ENCODE results near the gene GAGE12H.
"Not testable (repeated sequence)": the region's sequence is repeated elsewhere in the genome, so short reads cannot be mapped to it uniquely, and the experiment has no call there.

GAGE12H gene

GRCh38 chrX:49579649-49580048 lies at the start of gene GAGE12H:
Gene GAGE12H (plus strand): TSS chrX:49579949. CDS start chrX:49581104, 1,155 bp downstream.
- DNase-seq = not testable (repeated sequence)

GRCh38 chrX:49531877-49532276 lies 47.9 kb upstream of the GAGE12H start, which contains the start of gene GAGE12C:
Gene GAGE12C (plus strand): TSS chrX:49532177. CDS start chrX:49533332, 1,155 bp downstream.
- not testable (repeated sequence) for DNase-seq

GRCh38 chrX:49541433-49541832 lies 38.3 kb upstream of the GAGE12H start, which contains the start of gene GAGE12D:
Gene GAGE12D (plus strand): TSS chrX:49541733. CDS start chrX:49542888, 1,155 bp downstream.
- not testable (repeated sequence) for DNase-seq

- not testable (repeated sequence) for DNase-seq
These were observed 28.8 kb upstream of the GAGE12H start, which contains the start of gene GAGE12E for GRCh38 chrX:49550989-49551388. Gene GAGE12E (plus strand): TSS chrX:49551289. CDS start chrX:49552444, 1,155 bp downstream.

- DNase-seq = not testable (repeated sequence)
These were observed 19.2 kb upstream of the GAGE12H start, which contains the start of gene GAGE12F for GRCh38 chrX:49560542-49560941. Gene GAGE12F (plus strand): TSS chrX:49560842. CDS start chrX:49561997, 1,155 bp downstream.

- DNase-seq = not testable (repeated sequence)
These were observed 11.0 kb upstream of the GAGE12H start for GRCh38 chrX:49568728-49569127.

- not testable (repeated sequence) for DNase-seq
These were observed 10.6 kb upstream of the GAGE12H start for GRCh38 chrX:49569152-49569551.

- not testable (repeated sequence) for DNase-seq
These were observed 9.6 kb upstream of the GAGE12H start, which contains the start of gene GAGE12G for GRCh38 chrX:49570100-49570499. Gene GAGE12G (plus strand): TSS chrX:49570400. CDS start chrX:49571555, 1,155 bp downstream.

GRCh38 chrX:49589196-49589595 lies 9.4 kb downstream of the GAGE12H start, which contains the start of gene GAGE2A:
Gene GAGE2A (plus strand): TSS chrX:49589496. CDS start chrX:49590651, 1,155 bp downstream.
- not testable (repeated sequence) for DNase-seq

GRCh38 chrX:49589769-49590478 lies 10.2 kb downstream of the GAGE12H start:
- not testable (repeated sequence) for DNase-seq

GRCh38 chrX:49590488-49590887 lies 10.7 kb downstream of the GAGE12H start:
- not testable (repeated sequence) for DNase-seq

GRCh38 chrX:49598720-49599119 lies 19.0 kb downstream of the GAGE12H start, which contains the start of gene GAGE1:
Gene GAGE1 (plus strand): TSS chrX:49599020. CDS start chrX:49600175, 1,155 bp downstream.
- not testable (repeated sequence) for DNase-seq

GRCh38 chrX:49610718-49611310 lies 31.1 kb downstream of the GAGE12H start:
- DNase-seq = no peak

- DNase-seq = no peak
These were observed 38.8 kb downstream of the GAGE12H start for GRCh38 chrX:49618574-49618973.

GRCh38 chrX:49627086-49627777 lies 47.5 kb downstream of the GAGE12H start:
- DNase-seq = no peak

Measured in NCI-H510A (cell line).